Loucy (cell line): ENCODE data around the gene S1PR3.

Experiments used
- H2AFZ ChIP-seq: fragments of 200-600 bp; sonication (generic); 2 replicates; pipeline ENCODE4 v1.6.0; 2016; ENCODE audit warnings: antibody characterized with exemption, mild to moderate bottlenecking, low read length, moderate library complexity
- H3F3A ChIP-seq: fragments of 200-600 bp; 2 replicates; pipeline ENCODE4 v1.6.0; 2016; ENCODE audit warnings: antibody characterized with exemption, low read depth, mild to moderate bottlenecking
- H3K27me3 ChIP-seq: fragments of 200-600 bp; sonication (generic); 2 replicates; pipeline ENCODE4 v1.6.1; 2014; ENCODE audit warnings: low read length, mild to moderate bottlenecking; ENCODE audit not compliant: insufficient read depth, poor library complexity, severe bottlenecking
- H3K36me3 ChIP-seq: fragments of 200-600 bp; sonication (generic); 2 replicates; pipeline ENCODE4 v1.6.1; 2016; ENCODE audit warnings: low read length; ENCODE audit not compliant: insufficient read depth
- H3K4me1 ChIP-seq: fragments of 200-600 bp; sonication (generic); 2 replicates; pipeline ENCODE4 v1.5.1; 2014; ENCODE audit warnings: low read length, mild to moderate bottlenecking; ENCODE audit not compliant: insufficient read depth, poor library complexity, severe bottlenecking
- H3K4me2 ChIP-seq: fragments of 200-600 bp; sonication (generic); 2 replicates; pipeline ENCODE4 v1.6.0; 2014; ENCODE audit warnings: antibody characterized with exemption, low read length, low read depth, mild to moderate bottlenecking; ENCODE audit not compliant: poor library complexity, severe bottlenecking
- H3K4me3 ChIP-seq: fragments of 200-600 bp; sonication (generic); 2 replicates; pipeline ENCODE4 v1.5.1; 2014; ENCODE audit warnings: low read length, mild to moderate bottlenecking, mixed read lengths; ENCODE audit not compliant: poor library complexity, severe bottlenecking
- H3K79me2 ChIP-seq: fragments of 200-600 bp; sonication (generic); 2 replicates; pipeline ENCODE4 v1.6.1; 2014; ENCODE audit warnings: low read length; ENCODE audit not compliant: insufficient read depth
- H3K9ac ChIP-seq: fragments of 200-600 bp; sonication (generic); 2 replicates; pipeline ENCODE4 v1.6.0; 2014; ENCODE audit warnings: mild to moderate bottlenecking, low read depth, low read length, moderate library complexity; ENCODE audit not compliant: poor library complexity, severe bottlenecking
- H3K9me2 ChIP-seq: fragments of 200-600 bp; sonication (generic); replicated peaks from 2 replicates; pipeline ENCODE4 v1.6.1; 2016; ENCODE audit warnings: low read depth, low read length, mixed read lengths
- H3K9me3 ChIP-seq: fragments of 200-600 bp; sonication (generic); 2 replicates; pipeline ENCODE4 v1.6.1; 2014; ENCODE audit warnings: mild to moderate bottlenecking, antibody characterized with exemption, low read length, low read depth; ENCODE audit not compliant: insufficient read depth
- H4K20me1 ChIP-seq: fragments of 200-600 bp; sonication (generic); 2 replicates; pipeline ENCODE4 v1.6.0; 2014; ENCODE audit warnings: antibody characterized with exemption, low read length, mild to moderate bottlenecking; ENCODE audit not compliant: insufficient read depth, poor library complexity, severe bottlenecking
- CTCF ChIP-seq: fragments of 200-600 bp; sonication (generic); conservative IDR thresholded peaks from 2 replicates; pipeline ENCODE4 v1.5.1; 2014; ENCODE audit warnings: mild to moderate bottlenecking, antibody characterized with exemption, low read length
- EZH2phosphoT487 ChIP-seq: fragments of 200-600 bp; IDR thresholded peaks from 2 replicates; pipeline ENCODE4 v1.6.1; 2018; ENCODE audit warnings: antibody characterized with exemption, mild to moderate bottlenecking, moderate library complexity, borderline replicate concordance

The S1PR3 gene

DNA sequence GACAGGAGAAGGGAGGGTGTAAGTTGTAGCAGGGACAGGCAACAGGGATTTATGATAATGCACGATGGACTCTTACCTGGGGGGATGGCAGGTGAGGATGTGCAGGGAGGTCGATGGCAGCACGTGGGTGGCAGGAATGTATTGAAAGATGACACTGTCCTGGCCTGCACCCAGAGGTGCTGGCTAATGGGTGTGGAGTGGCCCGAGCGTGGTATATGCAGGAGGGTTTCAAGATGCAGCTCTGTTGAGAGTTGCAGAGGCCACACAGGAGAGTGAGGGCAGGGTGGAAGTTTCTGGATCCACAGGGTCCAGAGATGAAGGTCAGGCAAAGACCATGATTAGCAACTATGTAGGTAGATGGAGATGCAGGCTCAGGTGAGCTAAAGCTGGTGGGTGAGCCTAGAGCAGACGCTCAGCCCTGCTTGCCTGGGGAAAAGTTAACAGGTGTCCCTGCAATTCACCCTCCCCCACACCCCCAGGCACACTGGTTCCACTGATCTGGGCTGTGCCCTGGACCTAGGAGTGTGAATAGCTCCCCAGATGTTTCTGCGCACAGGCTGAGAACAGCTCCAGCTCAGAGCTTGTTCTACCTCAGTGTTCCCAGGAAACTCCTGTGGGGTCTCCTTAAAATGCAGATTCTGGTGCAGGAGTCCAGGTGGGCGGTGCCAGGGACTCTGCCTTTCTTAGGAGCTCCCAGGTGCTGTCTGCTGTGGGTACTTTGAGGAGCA, 21.5 kb upstream of the S1PR3 start:
- Histone ChIP-seq H3K4me1 (no peaks in the 10 kb centered on the region), H3K4me2 (no peak overlapping the region), H4K20me1 (no peaks in the 10 kb centered on the region), H3F3A (no peaks in the 10 kb centered on the region; the same call in 1 of the 2 replicates), H3K9me2 (no peaks in the 10 kb centered on the region), H3K4me3 (no peak overlapping the region), H2AFZ (no peak overlapping the region), H3K79me2 (no peaks in the 10 kb centered on the region), H3K9ac (no peak overlapping the region), H3K9me3 (no peaks in the 10 kb centered on the region), H3K27me3 (no peaks in the 10 kb centered on the region), H3K36me3 (no peaks in the 10 kb centered on the region)
- no peak for TF ChIP-seq EZH2phosphoT487
- no peak for TF ChIP-seq CTCF

DNA sequence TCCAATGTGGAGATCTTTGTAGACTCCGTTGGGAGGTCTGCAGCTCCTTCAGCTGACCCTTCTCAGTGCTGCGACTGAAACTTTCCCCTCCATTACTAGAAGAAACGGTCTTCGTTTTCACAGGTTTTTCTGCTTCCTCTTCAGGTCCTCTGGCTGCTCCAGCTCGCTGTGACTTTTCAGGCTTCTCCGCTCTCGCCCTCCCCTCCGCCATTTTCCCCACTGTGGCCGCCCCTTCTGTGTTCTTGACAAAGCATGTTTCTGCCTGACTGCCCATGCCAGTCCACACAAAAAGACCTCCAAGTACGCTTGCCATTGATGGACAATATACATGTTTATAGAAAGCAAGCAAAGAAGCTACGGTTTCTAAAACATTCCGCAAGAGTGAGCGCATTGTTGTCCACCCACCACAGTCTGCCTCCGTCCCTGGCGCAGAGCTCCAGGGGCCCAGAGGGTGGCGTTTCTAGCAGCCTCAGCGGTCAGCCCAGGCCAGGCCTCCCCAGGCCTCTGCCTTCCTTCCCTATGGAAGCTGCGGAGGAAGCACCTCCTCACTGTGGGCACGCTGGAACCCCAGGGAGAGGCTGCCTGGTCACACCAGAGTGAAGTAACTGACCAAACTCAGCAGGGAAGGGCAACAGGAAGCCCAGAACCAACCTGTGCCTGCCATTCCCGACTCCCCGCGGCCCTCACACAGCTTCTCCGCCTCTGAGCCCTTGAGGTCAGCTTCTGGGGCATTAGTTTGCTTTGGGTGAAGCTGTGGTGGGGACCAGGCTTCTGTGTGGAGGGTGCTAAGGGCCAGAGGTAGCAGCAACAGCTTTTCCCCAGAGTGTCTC, 19.9 kb upstream of the S1PR3 start:
- H4K20me1 ChIP-seq, result no peaks in the 10 kb centered on the region
- H3K9me2 ChIP-seq, result no peaks in the 10 kb centered on the region
- H3K4me3 ChIP-seq, result no peak overlapping the region
- no peaks in the 10 kb centered on the region for H3K36me3 ChIP-seq
- no peaks in the 10 kb centered on the region; the same call in 1 of the 2 replicates for H3F3A ChIP-seq
- no peak overlapping the region for H2AFZ ChIP-seq
- H3K4me2 ChIP-seq, result no peak overlapping the region
- no peaks in the 10 kb centered on the region for H3K4me1 ChIP-seq
- H3K9ac ChIP-seq, result no peak overlapping the region
- no peaks in the 10 kb centered on the region for H3K79me2 ChIP-seq
- TF ChIP-seq CTCF (no peak), EZH2phosphoT487 (no peak)
- no peaks in the 10 kb centered on the region for H3K27me3 ChIP-seq
- H3K9me3 ChIP-seq, result no peaks in the 10 kb centered on the region

DNA sequence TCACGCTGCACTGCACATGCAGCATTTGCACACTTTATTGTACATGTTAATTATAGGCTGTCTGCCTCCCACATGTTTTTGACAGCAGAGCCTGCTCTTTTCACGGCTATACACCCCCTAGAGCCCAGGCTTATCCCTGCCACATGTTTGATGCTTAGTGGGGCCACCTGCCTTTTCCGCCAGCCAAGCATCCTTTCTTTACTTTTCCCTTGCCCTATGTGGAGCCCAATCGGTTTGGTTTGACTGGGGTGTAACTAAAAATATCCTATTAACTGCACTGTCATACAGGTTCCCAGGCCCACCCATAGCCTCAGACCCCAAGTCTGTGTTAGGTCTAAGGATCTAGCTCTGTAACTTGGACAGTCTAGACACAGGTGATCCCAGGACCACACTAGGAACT, 18.9 kb upstream of the S1PR3 start:
- Histone ChIP-seq H3K9me2 (no peaks in the 10 kb centered on the region), H3K9ac (no peak overlapping the region), H4K20me1 (no peaks in the 10 kb centered on the region), H2AFZ (no peak overlapping the region), H3K36me3 (no peaks in the 10 kb centered on the region), H3K27me3 (no peaks in the 10 kb centered on the region), H3K4me1 (no peaks in the 10 kb centered on the region), H3K4me3 (no peak overlapping the region), H3K9me3 (no peaks in the 10 kb centered on the region), H3K79me2 (no peaks in the 10 kb centered on the region), H3F3A (no peaks in the 10 kb centered on the region; the same call in 1 of the 2 replicates), H3K4me2 (no peak overlapping the region)
- TF ChIP-seq CTCF, result no peak
- no peak for TF ChIP-seq EZH2phosphoT487
